Measurements from ENCODE around the gene PSMB2. TPM values are rescaled to one million over a fixed set of nuclear protein-coding genes. Genes with fewer than 3 reads are reported as not detected.

The PSMB2 gene
- total RNA-seq, 4 donors from 2014 or later = 16.1 to 41.6 (median 29.0) TPM

DNA sequence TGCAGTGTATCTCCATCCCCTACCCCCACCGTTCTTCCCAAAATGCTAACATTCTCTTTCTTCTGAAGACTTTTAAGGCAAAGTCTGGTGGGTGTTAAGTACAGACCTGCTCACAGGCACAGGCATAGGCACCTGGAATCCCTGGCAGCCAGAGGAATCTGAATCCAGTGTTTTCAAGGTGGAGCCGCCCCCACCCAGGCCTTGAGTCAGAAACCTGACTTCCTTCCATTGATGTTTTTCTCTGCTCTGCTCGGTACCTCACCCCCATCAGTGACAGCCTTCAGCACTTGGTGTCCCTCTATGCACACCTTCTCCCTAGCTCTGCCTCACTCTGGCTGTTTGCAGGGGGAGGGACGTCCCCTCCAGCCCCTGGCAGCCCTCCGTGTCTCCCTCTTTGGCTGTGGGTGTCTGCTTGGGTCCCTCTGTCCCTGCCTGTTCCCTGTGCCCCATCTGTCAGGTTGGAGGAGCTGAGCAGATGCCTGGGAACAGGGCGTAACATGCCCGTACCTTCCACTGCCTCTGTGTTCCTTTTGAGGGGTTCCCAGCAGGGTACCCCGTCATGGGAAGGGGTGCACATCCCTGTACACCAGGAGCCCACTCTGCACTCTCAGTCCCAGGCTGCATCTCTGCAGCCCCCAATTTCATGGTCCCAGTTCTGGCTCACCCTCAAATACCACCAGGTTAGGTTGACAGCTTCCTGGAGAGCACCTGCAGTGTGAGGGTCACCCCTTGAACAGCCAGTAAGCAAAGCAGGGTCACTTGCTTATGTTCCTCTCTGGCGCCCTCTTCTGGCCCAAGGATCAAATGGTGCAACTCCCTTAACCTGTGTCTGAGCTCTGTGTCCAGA lies 77.1 kb downstream of the PSMB2 start:
- Histone ChIP-seq H3K36me3 (no peaks in the 10 kb centered on the region), H3K4me3 (no peak overlapping the region), H3K4me1 (no peaks in the 10 kb centered on the region), H3K27ac (no peak overlapping the region), H3K9me3 (no peaks in the 10 kb centered on the region), H3K27me3 (no peaks in the 10 kb centered on the region)
- peak; percentile 80 for DNase-seq
- TF ChIP-seq, protein P1, sequence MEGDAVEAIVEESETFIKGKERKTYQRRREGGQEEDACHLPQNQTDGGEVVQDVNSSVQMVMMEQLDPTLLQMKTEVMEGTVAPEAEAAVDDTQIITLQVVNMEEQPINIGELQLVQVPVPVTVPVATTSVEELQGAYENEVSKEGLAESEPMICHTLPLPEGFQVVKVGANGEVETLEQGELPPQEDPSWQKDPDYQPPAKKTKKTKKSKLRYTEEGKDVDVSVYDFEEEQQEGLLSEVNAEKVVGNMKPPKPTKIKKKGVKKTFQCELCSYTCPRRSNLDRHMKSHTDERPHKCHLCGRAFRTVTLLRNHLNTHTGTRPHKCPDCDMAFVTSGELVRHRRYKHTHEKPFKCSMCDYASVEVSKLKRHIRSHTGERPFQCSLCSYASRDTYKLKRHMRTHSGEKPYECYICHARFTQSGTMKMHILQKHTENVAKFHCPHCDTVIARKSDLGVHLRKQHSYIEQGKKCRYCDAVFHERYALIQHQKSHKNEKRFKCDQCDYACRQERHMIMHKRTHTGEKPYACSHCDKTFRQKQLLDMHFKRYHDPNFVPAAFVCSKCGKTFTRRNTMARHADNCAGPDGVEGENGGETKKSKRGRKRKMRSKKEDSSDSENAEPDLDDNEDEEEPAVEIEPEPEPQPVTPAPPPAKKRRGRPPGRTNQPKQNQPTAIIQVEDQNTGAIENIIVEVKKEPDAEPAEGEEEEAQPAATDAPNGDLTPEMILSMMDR (IDR thresholded peaks at IDR 0.05) = peak; percentile 64 to 83 (median 75)
- TF ChIP-seq EP300 (IDR thresholded peaks at IDR 0.05; ENCODE audit: low read depth) = no peak
- intact Hi-C loops (cut with DNase I; ENCODE audit: low total_unique reads) = loop anchor here (5.0 kb wide), 1 partner anchor 112 kb away; no protein-coding TSS in a partner anchor
- whole genome bisulfite sequencing, 2 donors (ENCODE audit: low coverage in 1 of 2) = 76 to 87% methylated on average over 3 to 9 of the region's 9 CpGs
- in situ Hi-C loops (cut with MboI; ENCODE audit: low pct_ligation_motif_present in 1 of 4, low pct_unique_long_range_greater_than_20kb in 1 of 4, low sequenced_read_pairs in 3 of 4) = loop anchor here in 3 of 4 donors (5.0 to 25.0 kb wide), 5 partner anchors 102 to 377 kb away; partner anchors contain the start of gene SFPQ (in 2 of the 3)

DNA sequence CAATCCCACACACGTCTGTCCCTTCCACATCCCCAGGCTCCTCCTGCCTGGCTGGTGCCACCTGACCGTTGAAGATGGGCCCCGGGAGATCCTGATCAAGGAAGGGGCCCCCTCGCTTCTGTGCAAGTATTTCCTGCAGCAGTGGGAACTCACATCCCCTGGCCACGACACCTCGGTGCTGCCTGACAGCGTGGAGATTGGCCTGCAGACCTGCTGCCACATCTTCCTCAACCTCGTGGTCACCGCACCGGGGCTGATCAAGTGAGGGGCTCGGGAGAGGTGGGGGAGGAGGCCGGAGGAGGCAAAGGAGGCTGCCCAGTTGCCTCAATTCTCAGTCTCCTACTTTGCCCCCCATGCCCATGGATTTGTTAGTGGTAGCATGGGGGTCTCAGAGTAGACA lies 78.2 kb downstream of the PSMB2 start:
- Histone ChIP-seq H3K9me3 (no peaks in the 10 kb centered on the region), H3K36me3 (no peaks in the 10 kb centered on the region), H3K4me3 (no peak overlapping the region), H3K4me1 (peaks cover 3 to 10% (median 7%) of the 10 kb centered on the region in 4 donors), H3K27ac (no peak overlapping the region), H3K27me3 (no peaks in the 10 kb centered on the region)
- intact Hi-C loops (cut with DNase I; ENCODE audit: low total_unique reads) (loop anchor here (5.0 kb wide), 1 partner anchor 111 kb away; no protein-coding TSS in a partner anchor), in situ Hi-C loops (cut with MboI; ENCODE audit: low pct_ligation_motif_present in 1 of 4, low pct_unique_long_range_greater_than_20kb in 1 of 4, low sequenced_read_pairs in 3 of 4) (loop anchor here in 3 of 4 donors (5.0 to 25.0 kb wide), 5 partner anchors 101 to 376 kb away; partner anchors contain the start of gene SFPQ (in 2 of the 3))
- TF ChIP-seq POLR2AphosphoS5 (IDR thresholded peaks at IDR 0.05) = no peak
- TF ChIP-seq, protein P1 (IDR thresholded peaks at IDR 0.05) = no peak
- TF ChIP-seq EP300 (IDR thresholded peaks at IDR 0.05; ENCODE audit: low read depth) = no peak
- TF ChIP-seq POLR2A (IDR thresholded peaks at IDR 0.05) = no peak
- DNase-seq = no peak
- 68 to 82% methylated on average over 4 to 12 of the region's 12 CpGs for WGBS, 2 donors (ENCODE audit: low coverage in 1 of 2)

DNA sequence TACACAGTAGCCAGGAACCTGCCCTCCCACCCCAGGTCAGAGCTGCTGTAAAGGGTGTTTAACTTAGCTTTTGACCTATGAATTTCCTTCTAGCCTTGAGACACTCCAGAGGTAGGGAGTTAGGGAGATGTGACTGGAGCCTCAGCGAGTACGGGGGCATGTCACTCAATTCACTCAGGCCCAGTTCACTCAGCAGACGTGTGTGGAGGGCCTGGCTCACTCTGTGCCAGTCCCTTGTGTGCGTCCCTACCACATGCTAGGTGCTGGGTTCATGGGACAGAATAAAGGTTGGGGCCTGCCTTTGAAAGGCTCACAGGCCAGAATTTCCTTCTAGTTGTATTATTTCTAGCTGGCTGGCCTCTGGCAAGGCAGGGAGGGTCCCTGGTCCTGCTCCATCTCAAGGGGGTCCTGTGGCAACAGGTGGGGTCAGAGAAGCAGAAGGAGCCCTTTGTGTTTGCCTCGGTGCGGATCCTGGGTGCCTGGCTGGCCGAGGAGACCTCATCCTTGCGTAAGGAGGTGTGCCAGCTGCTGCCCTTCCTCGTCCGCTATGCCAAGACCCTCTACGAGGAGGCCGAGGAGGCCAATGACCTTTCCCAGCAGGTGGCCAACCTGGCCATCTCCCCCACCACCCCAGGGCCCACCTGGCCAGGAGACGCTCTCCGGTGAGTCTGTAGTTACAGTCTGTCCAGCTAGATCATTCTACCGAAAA lies 79.2 kb downstream of the PSMB2 start:
- 97% methylated on average over 11 of the region's 15 CpGs; no CpG with 5 or more reads in 1 of the 2 donors for WGBS, 2 donors (ENCODE audit: low coverage in 1 of 2)
- no peaks in the 10 kb centered on the region for H3K9me3 ChIP-seq
- in situ Hi-C loops (cut with MboI; ENCODE audit: low pct_ligation_motif_present in 1 of 4, low pct_unique_long_range_greater_than_20kb in 1 of 4, low sequenced_read_pairs in 3 of 4) (loop anchor here in 3 of 4 donors (5.0 to 25.0 kb wide), 5 partner anchors 100 to 375 kb away; partner anchors contain the start of gene SFPQ (in 2 of the 3)), intact Hi-C loops (cut with DNase I; ENCODE audit: low total_unique reads) (loop anchor here (5.0 kb wide), 1 partner anchor 110 kb away; no protein-coding TSS in a partner anchor)
- no peaks in the 10 kb centered on the region for H3K27me3 ChIP-seq
- no peak for DNase-seq
- H3K36me3 ChIP-seq = no peaks in the 10 kb centered on the region
- H3K4me3 ChIP-seq = no peak overlapping the region
- no peak overlapping the region for H3K27ac ChIP-seq
- H3K4me1 ChIP-seq = peaks cover 5 to 13% (median 9%) of the 10 kb centered on the region in 4 donors
- TF ChIP-seq POLR2AphosphoS5 (IDR thresholded peaks at IDR 0.05) = no peak
- TF ChIP-seq EP300 (IDR thresholded peaks at IDR 0.05; ENCODE audit: low read depth) = no peak
- TF ChIP-seq, protein P1 (IDR thresholded peaks at IDR 0.05) = no peak
- TF ChIP-seq POLR2A (IDR thresholded peaks at IDR 0.05) = no peak
